Epidermal melanocyte (primary cell): Measurements from ENCODE around the gene NME1.
"Not testable (repeated sequence)": the region's sequence is repeated elsewhere in the genome, so short reads cannot be mapped to it uniquely, and the experiment has no call there.

Experiments
- DNase-seq: peaks from one replicate; pipeline ENCODE4 v3.0.0; 2011; ENCODE audit warnings: low spot score; ENCODE audit not compliant: insufficient read length

Gene NME1

GRCh38 chr17:51153210-51154072 is at the start of gene NME1:
NME1 (plus strand) TSS chr17:51153559; CDS start chr17:51155655, 2,096 bp downstream.
- peak; percentile 95 for DNase-seq

DNA sequence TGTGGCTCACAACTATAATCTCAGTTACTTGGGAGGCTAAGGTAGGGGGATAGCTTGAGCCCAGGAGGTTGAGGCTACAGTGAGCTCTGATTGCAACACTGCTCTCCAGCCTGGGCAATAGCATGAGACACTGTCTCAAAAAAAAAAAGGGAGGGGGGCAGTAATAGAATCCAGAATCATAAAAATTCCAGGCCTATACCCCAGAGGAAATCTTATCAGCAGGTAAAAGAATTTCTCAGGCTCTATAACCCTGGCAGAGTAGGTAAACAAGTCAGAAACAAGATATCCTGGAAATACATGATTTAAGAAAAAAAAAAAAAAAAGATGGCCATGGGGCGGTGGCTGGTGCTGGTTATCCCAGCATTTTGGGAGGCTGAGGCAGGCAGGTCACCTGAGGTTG is 45.6 kb upstream of the NME1 start:
- DNase-seq: no peak

DNA sequence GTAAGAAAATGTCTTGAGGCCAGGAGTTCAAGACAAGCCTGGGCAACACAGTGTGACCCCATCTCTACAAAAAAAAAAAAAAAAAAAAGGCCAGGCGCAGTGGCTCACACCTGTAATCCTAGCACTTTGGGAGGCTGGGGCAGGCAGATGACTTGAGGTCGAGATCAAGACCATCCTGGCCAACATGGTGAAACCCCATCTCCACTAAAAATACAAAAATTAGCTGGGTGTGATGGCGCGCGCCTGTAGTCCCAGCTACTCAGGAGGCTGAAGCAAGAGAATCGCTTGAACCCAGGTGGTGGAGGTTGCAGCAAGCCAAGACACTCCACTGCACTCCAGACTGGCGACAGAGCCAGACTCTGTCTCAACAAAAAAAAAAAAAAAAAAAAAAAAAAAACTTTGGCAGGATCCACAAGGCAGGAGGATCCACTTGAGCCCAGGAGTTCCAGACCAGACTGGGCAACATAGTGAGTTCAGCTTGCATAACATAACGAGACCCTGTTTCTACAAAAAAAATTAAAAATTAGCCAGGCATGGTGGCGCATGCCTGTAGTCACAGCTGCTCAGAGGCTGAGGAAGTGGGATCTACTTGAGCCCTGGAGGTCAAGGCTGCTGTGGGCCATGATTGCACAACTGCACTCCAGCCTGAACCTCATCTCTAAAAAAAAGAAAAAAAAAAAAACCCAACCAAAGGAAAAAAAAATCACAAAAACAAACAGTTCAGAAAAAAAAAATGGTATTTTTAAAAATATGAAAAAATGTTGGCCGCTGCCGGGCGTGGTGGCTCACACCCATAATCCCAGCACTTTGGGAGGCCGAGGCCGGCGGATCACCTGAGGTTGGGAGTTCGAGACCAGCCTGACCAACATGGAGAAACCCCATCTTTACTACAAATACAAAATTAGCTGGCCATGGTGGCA is 40.8 kb upstream of the NME1 start:
- DNase-seq: not testable (repeated sequence)

DNA sequence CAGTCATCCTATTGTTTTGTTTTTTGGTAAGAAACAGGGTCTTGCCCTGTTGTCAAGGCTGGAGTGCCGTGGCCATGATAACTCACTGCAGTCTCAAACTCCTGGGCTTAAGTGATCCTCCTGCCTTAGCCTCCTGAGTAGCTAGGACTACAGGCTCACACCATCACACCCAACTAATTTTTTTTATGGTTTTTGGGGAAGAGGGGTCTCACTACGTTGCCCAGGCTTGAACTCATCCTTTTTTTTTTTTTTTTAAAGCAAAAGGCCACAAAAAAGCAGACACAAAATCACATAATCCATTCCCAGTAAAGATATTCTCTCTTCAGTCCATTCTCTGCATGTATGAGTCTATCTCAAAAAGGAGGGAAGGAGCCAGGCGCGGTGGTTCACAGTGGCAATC is 38.2 kb upstream of the NME1 start:
- no peak for DNase-seq

- DNase-seq: no peak
These were observed 34.8 kb upstream of the NME1 start for GRCh38 chr17:51118330-51119195.

- no peak for DNase-seq
These were observed 33.7 kb upstream of the NME1 start for GRCh38 chr17:51119415-51120356.

DNA sequence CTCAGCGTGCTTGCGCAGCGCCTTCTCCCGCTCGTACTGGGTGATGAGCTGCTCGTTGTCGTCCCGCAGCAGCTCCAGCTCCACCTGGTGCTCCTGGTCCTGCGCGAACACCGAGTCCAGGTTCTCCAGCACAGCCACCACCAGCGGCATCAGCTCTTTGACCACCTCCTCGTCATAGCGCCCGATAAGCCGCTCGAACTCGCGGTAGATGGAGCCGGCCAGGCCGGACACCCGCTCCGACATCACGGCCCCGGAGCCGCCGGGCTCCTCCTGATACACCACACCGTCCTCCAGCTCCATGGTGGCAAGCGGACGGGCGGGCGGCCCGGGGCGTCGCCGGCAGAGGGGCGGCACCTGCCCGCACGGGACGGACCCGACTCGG is 33.0 kb upstream of the NME1 start:
- no peak for DNase-seq

GRCh38 chr17:51120739-51121619 is 32.4 kb upstream of the NME1 start, which contains the start of gene SPAG9:
SPAG9 (minus strand) TSS chr17:51120868; CDS start chr17:51120656, 212 bp downstream.
- peak; percentile 94 for DNase-seq

GRCh38 chr17:51121620-51122472 is 31.5 kb upstream of the NME1 start:
- peak; percentile 85 for DNase-seq

GRCh38 chr17:51122473-51123115 is 30.8 kb upstream of the NME1 start:
- DNase-seq: not testable (repeated sequence)

GRCh38 chr17:51124640-51125503 is 28.5 kb upstream of the NME1 start:
- DNase-seq: no peak

GRCh38 chr17:51128076-51128475 is 25.3 kb upstream of the NME1 start:
- no peak for DNase-seq

DNA sequence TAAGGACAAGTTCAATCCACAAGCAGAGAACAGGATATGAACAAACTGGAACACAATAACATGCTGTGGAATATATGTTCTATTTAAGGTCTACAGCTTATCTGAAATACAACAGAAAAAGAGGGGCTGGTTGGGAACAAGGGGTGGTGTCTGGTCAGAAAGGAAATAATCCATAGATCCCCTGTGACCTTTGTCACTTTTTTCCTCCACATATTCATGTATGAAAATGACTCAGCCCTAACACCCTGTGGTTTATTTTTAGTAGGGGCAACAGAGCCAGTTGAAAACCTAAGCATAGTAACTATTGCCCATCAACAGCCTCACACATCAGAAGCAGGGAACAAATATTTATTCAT is 20.4 kb upstream of the NME1 start:
- DNase-seq: no peak

- no peak for DNase-seq
These were observed 20.0 kb upstream of the NME1 start for GRCh38 chr17:51133365-51133764.

DNA sequence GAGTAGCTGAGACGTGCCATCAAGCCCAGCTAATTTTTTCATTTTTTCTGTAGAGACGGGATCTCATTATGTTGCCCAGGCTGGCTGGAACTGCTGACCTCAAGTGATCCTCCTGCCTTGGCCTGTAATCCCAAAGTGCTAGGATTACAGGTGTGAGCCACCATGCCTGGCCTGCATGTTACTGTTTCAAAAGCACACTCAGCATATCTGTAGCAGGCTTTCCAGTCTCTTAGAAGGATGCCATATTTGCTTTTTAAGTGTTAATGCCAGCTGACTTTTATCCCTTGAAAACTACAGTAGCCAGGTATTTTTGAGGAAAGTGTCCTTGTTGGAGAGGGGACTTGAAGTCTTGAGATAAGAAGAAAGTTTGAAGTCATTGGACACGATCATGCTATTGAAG is 17.4 kb upstream of the NME1 start:
- no peak for DNase-seq

- DNase-seq: no peak
These were observed 10.8 kb upstream of the NME1 start for GRCh38 chr17:51142597-51142996.
